Astrocyte of the spinal cord (primary cell): ENCODE data around the gene SLC26A4.
"Not testable (repeated sequence)": the region's sequence is repeated elsewhere in the genome, so short reads cannot be mapped to it uniquely, and the experiment has no call there.

Experiments used
- DNase-seq: peaks from one replicate; pipeline ENCODE4 v3.0.0; 2011; ENCODE audit warnings: low read depth, low spot score
- H3K4me3 ChIP-seq: 2 replicates; pipeline ENCODE4 v1.5.1; 2011; ENCODE audit warnings: low read depth, mild to moderate bottlenecking, low read length, moderate library complexity
- CTCF ChIP-seq: IDR thresholded peaks from 2 replicates; pipeline ENCODE4 v1.5.1; 2012; ENCODE audit warnings: low read depth, mild to moderate bottlenecking, low read length, inconsistent platforms
- in situ Hi-C: cut with HindIII; loops from 2 replicates; pipeline ENCODE4 v1.10.0; 2017; ENCODE audit warnings: low sequenced_read_pairs

The SLC26A4 gene

DNA sequence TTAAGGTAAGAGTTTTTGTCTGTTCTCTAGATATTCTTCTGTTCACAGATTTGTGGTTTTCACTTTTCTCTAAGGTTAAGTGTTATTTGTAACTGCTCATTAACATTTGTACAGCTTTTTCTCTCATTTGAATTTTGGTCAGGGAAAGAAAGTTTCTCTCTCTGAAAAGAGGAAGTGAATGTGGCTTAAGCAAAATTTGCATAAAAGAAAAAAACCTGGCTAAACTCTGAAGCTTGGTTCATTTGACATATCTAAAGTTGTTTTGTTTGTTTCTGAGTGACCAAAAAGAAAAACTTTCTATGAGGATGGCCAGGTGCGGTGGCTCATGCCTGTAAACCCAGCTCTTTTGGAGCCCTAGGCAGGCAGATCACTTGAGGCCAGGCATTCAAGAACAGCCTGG is 22.0 kb upstream of the SLC26A4 start:
- in situ Hi-C loops: no loop called here
- no peak overlapping the region for H3K4me3 ChIP-seq
- no peak for DNase-seq
- TF ChIP-seq CTCF: no peak

DNA sequence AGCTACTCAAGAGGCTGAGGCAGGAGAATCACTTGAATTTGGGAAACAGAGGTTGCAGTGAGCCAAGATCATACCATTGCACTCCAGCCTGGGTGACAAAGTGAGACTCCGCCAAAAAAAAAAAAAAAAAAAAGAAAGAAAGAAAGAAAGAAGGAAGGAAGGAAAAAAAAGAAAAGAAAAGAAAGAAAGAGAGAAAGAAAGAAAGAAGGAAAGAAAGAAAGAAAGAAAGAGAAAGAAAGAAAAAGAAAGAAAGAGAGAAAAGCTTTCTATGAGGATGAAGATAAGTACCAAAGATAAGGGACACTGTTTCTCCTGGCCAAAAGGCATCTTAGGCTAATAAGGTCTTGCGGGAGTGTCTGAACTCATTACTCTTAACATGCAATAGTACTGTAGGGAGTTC is 21.6 kb upstream of the SLC26A4 start:
- H3K4me3 ChIP-seq, in situ Hi-C loops, DNase-seq: not testable (repeated sequence)

DNA sequence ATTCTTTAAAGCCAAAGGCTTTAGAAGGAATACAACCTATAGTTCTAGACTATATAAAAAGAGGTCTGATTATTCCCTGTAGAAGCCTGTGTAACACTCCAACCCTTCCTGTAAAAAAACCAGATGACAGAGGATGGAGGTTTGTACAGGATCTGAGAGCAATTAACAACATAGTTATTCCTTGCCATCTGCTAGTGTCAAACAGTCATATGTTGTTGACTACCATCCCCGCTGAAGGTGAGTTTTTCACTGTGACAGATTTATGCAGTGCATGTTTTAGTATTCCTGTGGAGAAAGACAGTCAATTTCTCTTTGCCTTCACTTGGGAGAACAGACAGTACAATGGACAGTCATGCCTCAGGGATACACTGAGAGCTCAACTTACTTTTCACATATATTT is 19.0 kb upstream of the SLC26A4 start:
- in situ Hi-C loops: no loop called here
- TF ChIP-seq CTCF: no peak
- H3K4me3 ChIP-seq: no peak overlapping the region
- DNase-seq: no peak

GRCh38 chr7:107642501-107642900 is 18.1 kb upstream of the SLC26A4 start:
- DNase-seq: no peak
- H3K4me3 ChIP-seq: no peak overlapping the region
- in situ Hi-C loops: no loop called here
- no peak for TF ChIP-seq CTCF

- DNase-seq: peak; percentile 70
- TF ChIP-seq CTCF: peak; percentile 53
- in situ Hi-C loops: no loop called here
- no peak overlapping the region for H3K4me3 ChIP-seq
These were observed 17.2 kb upstream of the SLC26A4 start for GRCh38 chr7:107643407-107643806.

DNA sequence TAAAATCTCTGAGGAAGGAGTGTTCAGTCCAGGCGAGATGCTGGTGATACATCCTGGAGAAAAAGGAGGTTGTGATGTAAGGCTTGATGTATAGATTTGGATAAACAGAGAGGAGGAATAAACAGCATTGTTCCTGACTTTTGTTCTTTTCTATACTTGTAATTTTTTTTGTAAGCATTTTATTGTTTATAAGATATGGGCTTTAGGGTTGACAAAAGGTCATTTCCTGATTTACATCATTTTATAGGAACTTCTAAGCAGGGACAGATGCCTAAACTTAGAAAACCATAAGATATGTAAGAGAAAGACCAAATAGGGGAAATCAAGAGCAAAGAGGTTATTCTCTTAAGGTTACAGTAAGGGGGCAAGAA is 16.7 kb upstream of the SLC26A4 start:
- DNase-seq: no peak
- in situ Hi-C loops: no loop called here
- H3K4me3 ChIP-seq: no peak overlapping the region
- no peak for TF ChIP-seq CTCF

GRCh38 chr7:107644309-107644974 is 16.2 kb upstream of the SLC26A4 start:
- TF ChIP-seq CTCF: no peak
- H3K4me3 ChIP-seq: no peak overlapping the region
- in situ Hi-C loops: no loop called here
- no peak for DNase-seq
